ENCODE data around the gene JAK3.
"Not testable (repeated sequence)": the region's sequence is repeated elsewhere in the genome, so short reads cannot be mapped to it uniquely, and the experiment has no call there.

GRCh38 chr19:17783721-17784120 is 64.1 kb downstream of the JAK3 start:
- not testable (repeated sequence) for TF ChIP-seq CTCF, POLR2AphosphoS5, POLR2A (IDR thresholded peaks at IDR 0.05)
